GM23338 (cell line): Measurements from ENCODE around the gene CNNM3. TPM values are rescaled to one million over a fixed set of nuclear protein-coding genes. Genes with fewer than 3 reads are reported as not detected.

Experiments used
- ATAC-seq: fragments of 200-7000 bp; cut with Tn5 transposase; 3 replicates; pipeline ENCODE4 v1.9.1; 2020
- DNase-seq: peaks from one replicate; pipeline ENCODE4 v3.0.0-alpha.2; 2015; ENCODE audit warnings: low spot score
- H2AFZ ChIP-seq: fragments of 200-600 bp; sonication (generic); 2 replicates; pipeline ENCODE4 v1.8.0; 2016; ENCODE audit warnings: antibody characterized with exemption, mild to moderate bottlenecking, moderate library complexity
- H3F3A ChIP-seq: fragments of 200-600 bp; sonication (generic); replicated peaks from 2 replicates; pipeline ENCODE4 v1.8.0; 2017; ENCODE audit warnings: antibody characterized with exemption, mixed run types, low read depth
- H3K27ac ChIP-seq: fragments of 200-600 bp; sonication (generic); 2 replicates; pipeline ENCODE4 v1.6.1; 2016; ENCODE audit warnings: low read depth
- H3K27me3 ChIP-seq: fragments of 200-600 bp; sonication (generic); 2 replicates; pipeline ENCODE4 v1.8.0; 2016; ENCODE audit warnings: mild to moderate bottlenecking, mixed run types, moderate library complexity; ENCODE audit not compliant: insufficient read depth
- H3K36me3 ChIP-seq: fragments of 200-600 bp; sonication (generic); 2 replicates; pipeline ENCODE4 v1.8.0; 2016; ENCODE audit warnings: mild to moderate bottlenecking; ENCODE audit not compliant: insufficient read depth
- H3K4me1 ChIP-seq: fragments of 200-600 bp; sonication (generic); 2 replicates; pipeline ENCODE4 v1.8.0; 2016; ENCODE audit warnings: mild to moderate bottlenecking, moderate library complexity; ENCODE audit not compliant: insufficient read depth
- H3K4me2 ChIP-seq: fragments of 200-600 bp; sonication (generic); 2 replicates; pipeline ENCODE4 v1.7.1; 2017; ENCODE audit warnings: mixed run types
- H3K4me3 ChIP-seq: fragments of 200-600 bp; sonication (generic); 2 replicates; pipeline ENCODE4 v1.6.1; 2016; ENCODE audit warnings: mixed run types
- H3K79me2 ChIP-seq: fragments of 200-600 bp; sonication (generic); replicated peaks from 2 replicates; pipeline ENCODE4 v1.8.0; 2017; ENCODE audit warnings: mild to moderate bottlenecking; ENCODE audit not compliant: insufficient read depth
- H3K9me2 ChIP-seq: fragments of 200-600 bp; sonication (generic); 2 replicates; pipeline ENCODE4 v1.8.0; 2017; ENCODE audit not compliant: insufficient read depth
- H4K20me1 ChIP-seq: fragments of 200-600 bp; sonication (generic); replicated peaks from 2 replicates; pipeline ENCODE4 v1.8.0; 2017; ENCODE audit warnings: mild to moderate bottlenecking; ENCODE audit not compliant: insufficient read depth
- H3K27ac Mint-ChIP-seq: 2 replicates; pipeline ENCODE4 v1.8.0; 2020; ENCODE audit warnings: inconsistent platforms, mild to moderate bottlenecking, moderate library complexity, mixed read lengths
- H3K27me3 Mint-ChIP-seq: 3 replicates; pipeline ENCODE4 v1.8.0; 2022; ENCODE audit warnings: low read depth, mild to moderate bottlenecking, moderate library complexity, mixed read lengths, inconsistent platforms; ENCODE audit not compliant: insufficient read depth, poor library complexity
- H3K36me3 Mint-ChIP-seq: 3 replicates; pipeline ENCODE4 v1.8.0; 2021; ENCODE audit warnings: low read depth, mild to moderate bottlenecking, inconsistent platforms, moderate library complexity, mixed read lengths
- H3K4me1 Mint-ChIP-seq: 3 replicates; pipeline ENCODE4 v1.8.0; 2020; ENCODE audit warnings: mild to moderate bottlenecking, inconsistent platforms, mixed read lengths
- H3K4me3 Mint-ChIP-seq: 3 replicates; pipeline ENCODE4 v1.8.0; 2021; ENCODE audit warnings: moderate library complexity, mild to moderate bottlenecking, inconsistent platforms, mixed read lengths
- H3K9me3 Mint-ChIP-seq: 3 replicates; pipeline ENCODE4 v1.8.0; 2020; ENCODE audit warnings: moderate library complexity, mild to moderate bottlenecking, inconsistent platforms, mixed read lengths
- EZH2 ChIP-seq: fragments of 200-600 bp; sonication (generic); IDR thresholded peaks from one replicate; pipeline ENCODE4 v1.8.0; 2017; ENCODE audit warnings: antibody characterized with exemption, mild to moderate bottlenecking, low read depth; ENCODE audit not compliant: unreplicated experiment
- NANOG ChIP-seq: IDR thresholded peaks from 2 replicates; pipeline ENCODE4 v1.6.1; 2016; ENCODE audit warnings: antibody characterized with exemption, borderline replicate concordance
- POLR2AphosphoS5 ChIP-seq: IDR thresholded peaks from 2 replicates; pipeline ENCODE4 v1.6.1; 2016; ENCODE audit warnings: antibody characterized with exemption, low read depth
- STAT1 ChIP-seq: IDR thresholded peaks from one replicate; pipeline ENCODE4 v1.6.1; 2016; ENCODE audit warnings: antibody characterized with exemption; ENCODE audit not compliant: unreplicated experiment
- ZNF114 ChIP-seq: fragments of 250-450 bp; sonication (Bioruptor Pico); IDR thresholded peaks from 2 replicates; pipeline ENCODE4 v1.5.0; 2020; ENCODE audit warnings: mild to moderate bottlenecking, moderate library complexity
- ZNF331 ChIP-seq: fragments of 250-450 bp; sonication (Bioruptor Pico); IDR thresholded peaks from 2 replicates; pipeline ENCODE4 v1.5.0; 2020; ENCODE audit warnings: low read depth, mild to moderate bottlenecking, moderate library complexity
- polyA plus RNA-seq: library from polyadenylated mRNA; unstranded; fragments of >200 nt; fragmentation: Nextera tagmentation; extraction: Ambion mirVana; gene quantifications from 2 replicates; pipeline ENCODE4 v1.2.1, GENCODE V29; 2016
- total RNA-seq: library from RNA; depleted of rRNA; stranded (reverse); fragments of >200 nt; shearing (Covaris generic); gene quantifications from 2 replicates; pipeline ENCODE4 v1.2.3, GENCODE V29; 2014
- TF ChIP-seq, protein P1 (sequence below), 2 experiments: fragments of 200-600 bp in 1 of 2; sonication (generic) in 1 of 2; conservative IDR thresholded peaks; 2 replicates each; pipeline versions ENCODE4 v1.5.1 to v1.6.1; 2016 to 2017; ENCODE audit warnings: antibody characterized with exemption in 2 of 2, low read depth in 2 of 2, mild to moderate bottlenecking in 2 of 2, moderate library complexity in 1 of 2
- TF ChIP-seq, protein P2 (sequence below): fragments of 250-450 bp; sonication (Bioruptor Pico); IDR thresholded peaks from 2 replicates; pipeline ENCODE4 v1.5.0; 2020; ENCODE audit warnings: mild to moderate bottlenecking, moderate library complexity
- TF ChIP-seq, protein P3 (sequence below): IDR thresholded peaks from one replicate; pipeline ENCODE4 v1.6.1; 2018; ENCODE audit warnings: antibody characterized with exemption; ENCODE audit not compliant: unreplicated experiment
- TF ChIP-seq, protein P4 (sequence below): IDR thresholded peaks from 2 replicates; pipeline ENCODE4 v1.6.1; 2016; ENCODE audit warnings: antibody characterized with exemption

CNNM3 gene
- total and polyA plus RNA-seq, 2 experiments from 2014 or later, result 5.3 to 25.7 TPM

- TF ChIP-seq, protein P1, sequence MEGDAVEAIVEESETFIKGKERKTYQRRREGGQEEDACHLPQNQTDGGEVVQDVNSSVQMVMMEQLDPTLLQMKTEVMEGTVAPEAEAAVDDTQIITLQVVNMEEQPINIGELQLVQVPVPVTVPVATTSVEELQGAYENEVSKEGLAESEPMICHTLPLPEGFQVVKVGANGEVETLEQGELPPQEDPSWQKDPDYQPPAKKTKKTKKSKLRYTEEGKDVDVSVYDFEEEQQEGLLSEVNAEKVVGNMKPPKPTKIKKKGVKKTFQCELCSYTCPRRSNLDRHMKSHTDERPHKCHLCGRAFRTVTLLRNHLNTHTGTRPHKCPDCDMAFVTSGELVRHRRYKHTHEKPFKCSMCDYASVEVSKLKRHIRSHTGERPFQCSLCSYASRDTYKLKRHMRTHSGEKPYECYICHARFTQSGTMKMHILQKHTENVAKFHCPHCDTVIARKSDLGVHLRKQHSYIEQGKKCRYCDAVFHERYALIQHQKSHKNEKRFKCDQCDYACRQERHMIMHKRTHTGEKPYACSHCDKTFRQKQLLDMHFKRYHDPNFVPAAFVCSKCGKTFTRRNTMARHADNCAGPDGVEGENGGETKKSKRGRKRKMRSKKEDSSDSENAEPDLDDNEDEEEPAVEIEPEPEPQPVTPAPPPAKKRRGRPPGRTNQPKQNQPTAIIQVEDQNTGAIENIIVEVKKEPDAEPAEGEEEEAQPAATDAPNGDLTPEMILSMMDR (conservative IDR thresholded peaks at IDR 0.05; ENCODE audit: low read depth in 2 of 2), result no peak; a peak in 1 of 4 replicates
- TF ChIP-seq EZH2, result no peak
These were observed 59.6 kb downstream of the CNNM3 start (continued) for GRCh38 chr2:96875498-96876268.

DNA sequence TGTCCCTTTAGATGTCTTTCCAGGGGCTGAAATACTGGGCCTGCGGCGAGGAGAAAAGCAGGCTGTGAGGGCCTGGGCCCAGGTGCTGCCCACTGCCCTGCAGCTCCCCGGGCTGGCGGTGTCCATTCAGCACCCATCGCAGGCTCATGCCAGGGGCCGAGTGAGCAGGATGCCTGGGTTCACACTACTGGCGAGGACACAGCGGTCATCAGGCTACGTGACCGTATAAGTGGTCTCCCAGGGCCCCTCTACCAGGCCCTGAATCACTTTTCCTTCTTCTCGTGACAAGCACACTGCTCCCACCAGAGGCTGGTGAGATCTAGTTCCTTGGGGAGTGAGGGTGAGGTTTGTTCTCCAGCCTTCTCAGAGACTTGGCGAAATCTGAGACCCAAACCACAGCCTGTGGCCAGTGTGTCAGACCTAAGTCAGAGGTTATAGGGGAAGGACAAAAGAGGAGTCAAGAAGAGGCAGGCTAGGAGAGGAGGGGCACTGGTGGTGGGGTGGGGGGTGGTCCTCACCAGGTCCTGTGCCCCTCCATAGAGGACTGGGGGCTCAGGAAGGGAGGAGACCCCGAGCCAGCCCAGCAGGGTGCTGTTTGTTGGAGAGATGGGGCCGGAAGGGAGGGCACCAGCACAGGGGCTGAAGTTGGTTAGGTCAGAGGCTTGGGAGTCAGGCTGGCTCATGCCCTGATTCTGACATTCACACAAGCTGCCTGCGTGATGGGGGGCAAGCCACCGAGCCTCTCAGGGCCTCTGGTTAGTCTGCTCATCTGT is 60.4 kb downstream of the CNNM3 start:
- H3K36me3 ChIP-seq, result no peaks in the 10 kb centered on the region
- no peak overlapping the region for H3K4me3 ChIP-seq
- H2AFZ ChIP-seq, result no peak overlapping the region
- H3K4me1 ChIP-seq, result peaks cover 49% of the 10 kb centered on the region
- no peaks in the 10 kb centered on the region for H3K79me2 ChIP-seq
- Mint-ChIP-seq H3K4me3 (no peak overlapping the region), H3K27me3 (peaks cover 35% of the 10 kb centered on the region), H3K9me3 (no peaks in the 10 kb centered on the region; the same call in 2 of the 3 replicates), H3K36me3 (peaks cover 3% of the 10 kb centered on the region; the same call in 1 of the 3 replicates), H3K27ac (peak overlapping the region; percentile 53; the same call in 1 of the 2 replicates), H3K4me1 (peaks cover 69% of the 10 kb centered on the region)
- no peaks in the 10 kb centered on the region for H4K20me1 ChIP-seq
- peak overlapping the region; percentile 43; the same call in 1 of the 2 replicates for H3K4me2 ChIP-seq
- H3F3A ChIP-seq, result peaks cover 21% of the 10 kb centered on the region; the same call in 1 of the 2 replicates
- ATAC-seq, result no peak; the same call in 2 of the 3 replicates
- H3K27ac ChIP-seq, result no peak overlapping the region
- no peaks in the 10 kb centered on the region for H3K27me3 ChIP-seq
- H3K9me2 ChIP-seq, result no peaks in the 10 kb centered on the region
- no peak for DNase-seq
- TF ChIP-seq STAT1, result no peak
- no peak for TF ChIP-seq NANOG
- TF ChIP-seq ZNF114, result no peak
- no peak for TF ChIP-seq ZNF331 (CRISPR knock-in tag)
- TF ChIP-seq, protein P2, sequence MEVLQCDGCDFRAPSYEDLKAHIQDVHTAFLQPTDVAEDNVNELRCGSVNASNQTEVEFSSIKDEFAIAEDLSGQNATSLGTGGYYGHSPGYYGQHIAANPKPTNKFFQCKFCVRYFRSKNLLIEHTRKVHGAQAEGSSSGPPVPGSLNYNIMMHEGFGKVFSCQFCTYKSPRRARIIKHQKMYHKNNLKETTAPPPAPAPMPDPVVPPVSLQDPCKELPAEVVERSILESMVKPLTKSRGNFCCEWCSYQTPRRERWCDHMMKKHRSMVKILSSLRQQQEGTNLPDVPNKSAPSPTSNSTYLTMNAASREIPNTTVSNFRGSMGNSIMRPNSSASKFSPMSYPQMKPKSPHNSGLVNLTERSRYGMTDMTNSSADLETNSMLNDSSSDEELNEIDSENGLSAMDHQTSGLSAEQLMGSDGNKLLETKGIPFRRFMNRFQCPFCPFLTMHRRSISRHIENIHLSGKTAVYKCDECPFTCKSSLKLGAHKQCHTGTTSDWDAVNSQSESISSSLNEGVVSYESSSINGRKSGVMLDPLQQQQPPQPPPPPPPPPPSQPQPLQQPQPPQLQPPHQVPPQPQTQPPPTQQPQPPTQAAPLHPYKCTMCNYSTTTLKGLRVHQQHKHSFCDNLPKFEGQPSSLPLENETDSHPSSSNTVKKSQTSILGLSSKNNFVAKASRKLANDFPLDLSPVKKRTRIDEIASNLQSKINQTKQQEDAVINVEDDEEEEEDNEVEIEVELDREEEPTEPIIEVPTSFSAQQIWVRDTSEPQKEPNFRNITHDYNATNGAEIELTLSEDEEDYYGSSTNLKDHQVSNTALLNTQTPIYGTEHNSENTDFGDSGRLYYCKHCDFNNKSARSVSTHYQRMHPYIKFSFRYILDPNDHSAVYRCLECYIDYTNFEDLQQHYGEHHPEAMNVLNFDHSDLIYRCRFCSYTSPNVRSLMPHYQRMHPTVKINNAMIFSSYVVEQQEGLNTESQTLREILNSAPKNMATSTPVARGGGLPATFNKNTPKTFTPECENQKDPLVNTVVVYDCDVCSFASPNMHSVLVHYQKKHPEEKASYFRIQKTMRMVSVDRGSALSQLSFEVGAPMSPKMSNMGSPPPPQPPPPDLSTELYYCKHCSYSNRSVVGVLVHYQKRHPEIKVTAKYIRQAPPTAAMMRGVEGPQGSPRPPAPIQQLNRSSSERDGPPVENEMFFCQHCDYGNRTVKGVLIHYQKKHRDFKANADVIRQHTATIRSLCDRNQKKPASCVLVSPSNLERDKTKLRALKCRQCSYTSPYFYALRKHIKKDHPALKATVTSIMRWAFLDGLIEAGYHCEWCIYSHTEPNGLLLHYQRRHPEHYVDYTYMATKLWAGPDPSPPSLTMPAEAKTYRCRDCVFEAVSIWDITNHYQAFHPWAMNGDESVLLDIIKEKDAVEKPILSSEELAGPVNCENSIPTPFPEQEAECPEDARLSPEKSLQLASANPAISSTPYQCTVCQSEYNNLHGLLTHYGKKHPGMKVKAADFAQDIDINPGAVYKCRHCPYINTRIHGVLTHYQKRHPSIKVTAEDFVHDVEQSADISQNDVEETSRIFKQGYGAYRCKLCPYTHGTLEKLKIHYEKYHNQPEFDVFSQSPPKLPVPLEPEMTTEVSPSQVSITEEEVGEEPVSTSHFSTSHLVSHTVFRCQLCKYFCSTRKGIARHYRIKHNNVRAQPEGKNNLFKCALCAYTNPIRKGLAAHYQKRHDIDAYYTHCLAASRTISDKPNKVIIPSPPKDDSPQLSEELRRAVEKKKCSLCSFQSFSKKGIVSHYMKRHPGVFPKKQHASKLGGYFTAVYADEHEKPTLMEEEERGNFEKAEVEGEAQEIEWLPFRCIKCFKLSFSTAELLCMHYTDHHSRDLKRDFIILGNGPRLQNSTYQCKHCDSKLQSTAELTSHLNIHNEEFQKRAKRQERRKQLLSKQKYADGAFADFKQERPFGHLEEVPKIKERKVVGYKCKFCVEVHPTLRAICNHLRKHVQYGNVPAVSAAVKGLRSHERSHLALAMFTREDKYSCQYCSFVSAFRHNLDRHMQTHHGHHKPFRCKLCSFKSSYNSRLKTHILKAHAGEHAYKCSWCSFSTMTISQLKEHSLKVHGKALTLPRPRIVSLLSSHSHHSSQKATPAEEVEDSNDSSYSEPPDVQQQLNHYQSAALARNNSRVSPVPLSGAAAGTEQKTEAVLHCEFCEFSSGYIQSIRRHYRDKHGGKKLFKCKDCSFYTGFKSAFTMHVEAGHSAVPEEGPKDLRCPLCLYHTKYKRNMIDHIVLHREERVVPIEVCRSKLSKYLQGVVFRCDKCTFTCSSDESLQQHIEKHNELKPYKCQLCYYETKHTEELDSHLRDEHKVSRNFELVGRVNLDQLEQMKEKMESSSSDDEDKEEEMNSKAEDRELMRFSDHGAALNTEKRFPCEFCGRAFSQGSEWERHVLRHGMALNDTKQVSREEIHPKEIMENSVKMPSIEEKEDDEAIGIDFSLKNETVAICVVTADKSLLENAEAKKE (CRISPR knock-in tag), result no peak
- TF ChIP-seq, protein P3, sequence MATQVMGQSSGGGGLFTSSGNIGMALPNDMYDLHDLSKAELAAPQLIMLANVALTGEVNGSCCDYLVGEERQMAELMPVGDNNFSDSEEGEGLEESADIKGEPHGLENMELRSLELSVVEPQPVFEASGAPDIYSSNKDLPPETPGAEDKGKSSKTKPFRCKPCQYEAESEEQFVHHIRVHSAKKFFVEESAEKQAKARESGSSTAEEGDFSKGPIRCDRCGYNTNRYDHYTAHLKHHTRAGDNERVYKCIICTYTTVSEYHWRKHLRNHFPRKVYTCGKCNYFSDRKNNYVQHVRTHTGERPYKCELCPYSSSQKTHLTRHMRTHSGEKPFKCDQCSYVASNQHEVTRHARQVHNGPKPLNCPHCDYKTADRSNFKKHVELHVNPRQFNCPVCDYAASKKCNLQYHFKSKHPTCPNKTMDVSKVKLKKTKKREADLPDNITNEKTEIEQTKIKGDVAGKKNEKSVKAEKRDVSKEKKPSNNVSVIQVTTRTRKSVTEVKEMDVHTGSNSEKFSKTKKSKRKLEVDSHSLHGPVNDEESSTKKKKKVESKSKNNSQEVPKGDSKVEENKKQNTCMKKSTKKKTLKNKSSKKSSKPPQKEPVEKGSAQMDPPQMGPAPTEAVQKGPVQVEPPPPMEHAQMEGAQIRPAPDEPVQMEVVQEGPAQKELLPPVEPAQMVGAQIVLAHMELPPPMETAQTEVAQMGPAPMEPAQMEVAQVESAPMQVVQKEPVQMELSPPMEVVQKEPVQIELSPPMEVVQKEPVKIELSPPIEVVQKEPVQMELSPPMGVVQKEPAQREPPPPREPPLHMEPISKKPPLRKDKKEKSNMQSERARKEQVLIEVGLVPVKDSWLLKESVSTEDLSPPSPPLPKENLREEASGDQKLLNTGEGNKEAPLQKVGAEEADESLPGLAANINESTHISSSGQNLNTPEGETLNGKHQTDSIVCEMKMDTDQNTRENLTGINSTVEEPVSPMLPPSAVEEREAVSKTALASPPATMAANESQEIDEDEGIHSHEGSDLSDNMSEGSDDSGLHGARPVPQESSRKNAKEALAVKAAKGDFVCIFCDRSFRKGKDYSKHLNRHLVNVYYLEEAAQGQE, result no peak
- TF ChIP-seq POLR2AphosphoS5, result no peak
- TF ChIP-seq, protein P4, sequence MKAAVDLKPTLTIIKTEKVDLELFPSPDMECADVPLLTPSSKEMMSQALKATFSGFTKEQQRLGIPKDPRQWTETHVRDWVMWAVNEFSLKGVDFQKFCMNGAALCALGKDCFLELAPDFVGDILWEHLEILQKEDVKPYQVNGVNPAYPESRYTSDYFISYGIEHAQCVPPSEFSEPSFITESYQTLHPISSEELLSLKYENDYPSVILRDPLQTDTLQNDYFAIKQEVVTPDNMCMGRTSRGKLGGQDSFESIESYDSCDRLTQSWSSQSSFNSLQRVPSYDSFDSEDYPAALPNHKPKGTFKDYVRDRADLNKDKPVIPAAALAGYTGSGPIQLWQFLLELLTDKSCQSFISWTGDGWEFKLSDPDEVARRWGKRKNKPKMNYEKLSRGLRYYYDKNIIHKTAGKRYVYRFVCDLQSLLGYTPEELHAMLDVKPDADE, result no peak
